OCI-LY1 (cell line): ENCODE measurements around the gene TEC.

Source experiments
- EZH2 ChIP-seq: fragments of 200-600 bp; sonication (generic), shearing (Covaris generic); IDR thresholded peaks from 2 replicates; pipeline ENCODE4 v1.8.0; 2017; ENCODE audit warnings: borderline replicate concordance, mixed run types, mild to moderate bottlenecking, antibody characterized with exemption, low read length, moderate library complexity, mixed read lengths
- TF ChIP-seq, protein P1 (sequence below): fragments of 200-600 bp; sonication (generic), shearing (Covaris generic); IDR thresholded peaks from 2 replicates; pipeline ENCODE4 v1.5.1; 2017; ENCODE audit warnings: mild to moderate bottlenecking, antibody characterized with exemption, low read length, moderate library complexity, mixed read lengths

DNA sequence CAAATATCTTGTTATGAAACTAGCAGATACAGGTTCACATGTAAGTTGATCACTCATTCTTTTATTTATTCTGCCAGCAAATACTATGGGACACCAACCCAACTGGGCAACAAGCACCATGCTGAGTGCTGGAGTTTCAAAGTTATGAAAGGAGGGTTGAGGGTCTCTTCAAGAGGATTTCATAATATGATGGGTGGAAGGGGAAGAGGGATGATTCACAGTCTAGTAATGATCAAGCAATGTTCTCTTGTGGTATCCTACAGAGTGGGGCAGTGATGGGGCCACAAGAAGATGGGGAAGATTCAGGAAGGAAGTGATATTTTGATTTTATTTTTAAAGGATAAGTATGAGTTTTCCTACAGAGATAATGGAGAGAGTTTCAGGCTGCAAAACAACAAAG is 89.4 kb downstream of the TEC start:
- TF ChIP-seq, protein P1, sequence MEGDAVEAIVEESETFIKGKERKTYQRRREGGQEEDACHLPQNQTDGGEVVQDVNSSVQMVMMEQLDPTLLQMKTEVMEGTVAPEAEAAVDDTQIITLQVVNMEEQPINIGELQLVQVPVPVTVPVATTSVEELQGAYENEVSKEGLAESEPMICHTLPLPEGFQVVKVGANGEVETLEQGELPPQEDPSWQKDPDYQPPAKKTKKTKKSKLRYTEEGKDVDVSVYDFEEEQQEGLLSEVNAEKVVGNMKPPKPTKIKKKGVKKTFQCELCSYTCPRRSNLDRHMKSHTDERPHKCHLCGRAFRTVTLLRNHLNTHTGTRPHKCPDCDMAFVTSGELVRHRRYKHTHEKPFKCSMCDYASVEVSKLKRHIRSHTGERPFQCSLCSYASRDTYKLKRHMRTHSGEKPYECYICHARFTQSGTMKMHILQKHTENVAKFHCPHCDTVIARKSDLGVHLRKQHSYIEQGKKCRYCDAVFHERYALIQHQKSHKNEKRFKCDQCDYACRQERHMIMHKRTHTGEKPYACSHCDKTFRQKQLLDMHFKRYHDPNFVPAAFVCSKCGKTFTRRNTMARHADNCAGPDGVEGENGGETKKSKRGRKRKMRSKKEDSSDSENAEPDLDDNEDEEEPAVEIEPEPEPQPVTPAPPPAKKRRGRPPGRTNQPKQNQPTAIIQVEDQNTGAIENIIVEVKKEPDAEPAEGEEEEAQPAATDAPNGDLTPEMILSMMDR = no peak
- no peak for TF ChIP-seq EZH2
